ENCODE results near the gene TBC1D7.

Gene TBC1D7

GRCh38 chr6:13289789-13290318 lies 38.5 kb downstream of the TBC1D7 start:
- no peak for DNase-seq

DNA sequence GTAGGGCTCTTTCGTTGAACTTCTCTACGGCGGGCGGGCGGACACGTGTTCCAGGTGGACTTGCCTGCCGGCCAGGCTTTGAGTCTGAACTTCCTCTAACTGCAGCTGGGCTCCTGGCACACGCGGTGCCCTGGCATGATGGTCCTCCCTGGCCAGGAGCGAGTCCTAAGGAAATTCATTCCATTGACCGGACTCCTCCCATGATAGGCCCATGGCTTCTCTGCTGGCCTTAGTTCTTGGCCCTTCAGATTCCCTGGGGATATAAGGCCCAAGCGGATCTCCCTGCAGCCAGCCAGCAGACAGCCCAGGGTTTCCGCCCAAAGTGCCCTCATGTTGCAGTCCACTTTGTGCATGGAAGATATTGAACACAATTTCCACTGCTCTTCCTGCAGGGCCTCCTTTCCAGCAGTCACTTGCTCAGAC lies 39.4 kb downstream of the TBC1D7 start:
- no peak for DNase-seq

GRCh38 chr6:13288481-13288880 lies 39.9 kb downstream of the TBC1D7 start:
- no peak for DNase-seq

- DNase-seq = no peak
These were observed 41.2 kb downstream of the TBC1D7 start for GRCh38 chr6:13287104-13287503.

GRCh38 chr6:13286181-13286580 lies 42.2 kb downstream of the TBC1D7 start:
- peak; percentile 60 for DNase-seq

GRCh38 chr6:13285705-13286104 lies 42.6 kb downstream of the TBC1D7 start:
- DNase-seq = peak; percentile 46

DNA sequence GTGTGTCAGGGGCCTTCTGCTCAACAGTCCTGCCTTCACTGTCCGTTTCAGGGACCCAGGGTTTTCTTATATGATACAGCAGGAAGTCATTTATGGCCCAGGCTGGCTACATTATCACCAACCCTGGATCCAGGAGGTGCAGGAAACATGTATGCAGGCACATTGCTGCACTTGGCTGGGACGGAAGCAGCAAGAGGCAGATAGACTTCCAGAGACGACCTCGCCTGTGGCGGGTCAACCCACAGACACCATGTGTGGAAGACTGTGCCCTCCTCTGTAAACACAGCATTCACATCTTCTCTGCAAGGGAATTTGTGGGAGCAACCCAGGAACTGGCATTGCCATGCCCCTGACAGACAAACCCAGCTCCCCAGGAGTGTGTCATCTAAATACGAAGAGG lies 43.7 kb downstream of the TBC1D7 start:
- DNase-seq = no peak

GRCh38 chr6:13283331-13283730 lies 45.0 kb downstream of the TBC1D7 start:
- no peak for DNase-seq

DNA sequence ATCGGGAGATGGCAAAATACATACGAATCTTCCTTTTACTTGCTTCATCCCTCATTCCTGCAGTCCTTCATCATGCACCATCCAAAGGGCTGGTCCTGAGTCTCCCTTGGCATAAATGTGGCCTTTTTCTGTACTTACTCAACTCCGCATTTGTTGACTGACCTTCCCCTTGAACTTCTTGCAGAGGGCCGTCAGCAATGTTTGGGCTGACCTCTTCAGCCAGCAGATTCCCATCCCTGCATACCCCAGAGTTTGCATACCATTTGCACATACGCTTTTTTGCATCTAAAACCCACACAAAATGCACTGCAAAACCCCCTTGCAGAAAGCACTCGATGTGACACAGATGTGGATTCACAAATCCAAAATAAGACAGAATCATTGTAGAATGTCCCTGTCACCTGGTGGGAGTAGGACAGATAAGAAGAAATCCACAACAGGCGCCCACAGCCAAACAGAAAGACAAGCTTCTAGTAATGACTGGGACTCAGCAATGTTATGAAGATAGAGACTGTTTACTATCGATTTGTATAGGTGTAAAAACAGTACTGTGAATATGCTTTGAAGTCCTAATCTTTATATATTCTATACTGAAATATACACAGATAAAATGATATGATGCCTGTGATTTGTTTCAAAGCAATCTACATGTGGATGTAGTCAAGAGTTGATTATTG lies 45.8 kb downstream of the TBC1D7 start:
- DNase-seq = no peak

DNA sequence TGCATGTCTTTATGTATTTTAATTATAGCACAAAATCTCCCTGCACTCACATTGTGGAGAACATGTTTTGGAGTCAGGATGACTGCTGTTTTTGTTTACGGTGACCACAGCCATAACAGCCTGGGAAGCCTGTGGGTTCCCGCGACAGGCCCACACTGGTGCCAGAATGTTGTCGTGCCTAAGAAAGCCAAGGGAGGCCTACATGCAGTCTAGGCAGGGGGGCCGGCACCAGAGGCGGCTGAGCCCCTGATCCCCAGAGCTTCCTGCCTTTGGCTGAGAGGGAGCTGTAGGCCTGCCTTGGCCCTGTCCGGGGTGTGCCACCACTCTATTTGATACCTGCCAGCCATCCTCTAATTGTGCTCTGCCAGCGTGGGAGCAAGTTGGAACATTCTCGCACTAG lies 46.7 kb downstream of the TBC1D7 start:
- DNase-seq = no peak

DNA sequence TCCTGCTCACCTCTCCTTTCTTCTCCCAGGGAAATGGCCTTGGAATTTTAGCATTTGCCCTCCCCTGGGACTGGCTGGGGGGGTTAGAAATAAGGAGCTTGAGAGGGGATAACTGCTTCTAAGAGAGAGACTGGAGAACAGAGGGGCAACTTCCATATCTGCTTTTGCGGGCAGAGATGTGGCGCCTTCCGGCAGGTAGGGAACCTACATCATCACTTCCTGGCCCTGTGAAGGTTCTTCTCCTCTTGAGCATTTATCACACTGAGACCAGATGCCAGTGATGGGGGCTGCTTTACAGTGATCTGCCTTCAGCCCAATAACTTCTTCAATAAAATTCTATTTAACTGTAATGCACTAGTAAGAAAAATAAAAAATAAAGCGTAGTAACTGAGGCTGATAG lies 48.1 kb downstream of the TBC1D7 start:
- no peak for DNase-seq

DNA sequence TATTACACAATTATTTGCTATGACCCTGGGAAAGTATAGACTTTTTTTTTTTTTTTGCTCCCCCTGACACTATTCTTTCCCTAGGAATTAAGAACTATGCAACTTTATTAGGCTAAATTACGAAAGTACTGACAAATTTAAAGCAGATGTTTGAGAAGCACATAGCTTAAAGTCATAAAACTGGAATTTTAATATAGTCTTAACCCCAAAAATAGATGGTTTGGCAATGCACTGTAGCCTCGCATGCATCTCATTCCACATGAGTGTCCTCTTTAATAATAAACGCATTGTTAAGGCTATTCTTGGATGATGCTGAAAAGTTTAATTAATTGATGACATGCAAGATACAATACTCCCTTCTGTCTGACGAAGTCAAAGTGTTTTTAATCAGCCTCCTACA lies 49.3 kb downstream of the TBC1D7 start:
- no peak for DNase-seq

GRCh38 chr6:13278164-13278563 lies 50.2 kb downstream of the TBC1D7 start:
- no peak for DNase-seq

GRCh38 chr6:13277231-13277630 lies 51.1 kb downstream of the TBC1D7 start:
- no peak for DNase-seq

DNA sequence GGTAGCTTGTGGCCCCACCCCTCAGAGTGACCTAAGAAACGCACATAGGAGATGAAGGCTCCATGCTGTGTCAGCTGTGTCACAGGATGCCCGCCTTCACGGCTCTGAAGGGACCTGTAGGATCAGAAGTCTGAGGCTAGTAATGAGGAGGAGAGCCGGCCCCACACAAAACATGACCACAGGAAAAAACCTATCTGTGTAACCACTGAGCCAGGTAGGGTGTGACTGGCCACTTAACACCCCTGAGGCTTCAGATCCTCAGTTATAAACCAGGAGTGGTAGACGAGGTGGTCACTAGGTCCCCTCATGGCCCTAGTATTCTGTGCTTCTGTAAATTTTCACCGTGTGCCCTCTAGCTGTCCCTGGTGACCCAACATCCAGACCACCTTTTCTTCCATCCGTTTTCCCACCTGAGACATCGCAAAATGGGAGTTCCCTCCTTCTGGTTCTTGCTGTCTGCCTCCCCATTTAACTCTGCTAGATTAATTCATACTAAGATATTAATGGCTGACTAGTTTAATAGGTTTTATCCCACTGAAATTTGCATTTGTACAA lies 52.8 kb downstream of the TBC1D7 start:
- no peak for DNase-seq

GRCh38 chr6:13274707-13275434 lies 53.5 kb downstream of the TBC1D7 start:
- DNase-seq = no peak

GRCh38 chr6:13273931-13274706 lies 54.2 kb downstream of the TBC1D7 start:
- DNase-seq = peak; percentile 69

- DNase-seq = peak; percentile 36
These were observed 55.0 kb downstream of the TBC1D7 start for GRCh38 chr6:13273202-13273930.

DNA sequence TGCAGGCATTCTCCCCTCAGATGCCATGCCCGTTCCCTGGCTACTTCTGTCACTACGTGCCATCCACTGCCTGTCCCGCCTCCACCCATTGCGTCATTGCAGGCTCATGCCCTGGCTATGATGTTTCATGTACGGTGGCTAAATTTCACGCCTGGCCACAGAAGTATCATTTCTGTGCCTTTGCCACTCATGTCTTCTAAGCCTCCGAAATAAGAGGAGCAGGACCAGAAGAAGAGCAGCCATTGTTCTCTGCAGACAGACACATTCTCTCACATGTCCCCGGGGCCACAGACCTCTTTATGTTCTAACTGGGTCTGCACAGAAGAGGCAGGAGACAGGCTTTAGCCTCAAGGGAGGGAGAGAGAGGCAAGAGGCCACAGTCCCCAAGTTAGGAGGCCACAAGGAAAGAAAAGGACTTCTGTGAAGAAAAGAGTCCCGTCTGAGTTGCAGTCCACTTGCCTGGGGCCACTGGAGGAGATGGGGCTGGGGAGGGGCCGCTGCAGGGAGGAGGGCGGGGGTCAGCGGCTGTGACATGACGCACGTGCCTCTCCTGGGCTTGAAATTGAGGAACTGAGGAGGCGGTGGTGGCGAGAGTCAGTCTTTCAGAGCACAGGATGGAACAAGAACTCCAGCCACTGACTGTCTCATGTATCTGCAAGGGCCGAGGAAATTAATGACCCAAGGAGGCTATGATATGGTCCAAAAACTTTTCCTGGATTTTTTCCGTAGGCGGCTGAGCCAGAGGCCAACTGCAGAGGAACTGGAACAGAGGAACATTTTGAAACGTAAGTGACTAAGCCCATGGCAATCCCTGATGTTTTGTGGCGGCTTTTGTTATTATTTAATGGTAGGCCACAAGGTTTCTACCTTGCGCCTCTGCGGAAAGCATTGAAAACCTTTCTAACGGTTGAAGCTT lies 55.9 kb downstream of the TBC1D7 start:
- DNase-seq = peak; percentile 79

- DNase-seq = no peak
These were observed 59.3 kb downstream of the TBC1D7 start for GRCh38 chr6:13268913-13269518.

DNA sequence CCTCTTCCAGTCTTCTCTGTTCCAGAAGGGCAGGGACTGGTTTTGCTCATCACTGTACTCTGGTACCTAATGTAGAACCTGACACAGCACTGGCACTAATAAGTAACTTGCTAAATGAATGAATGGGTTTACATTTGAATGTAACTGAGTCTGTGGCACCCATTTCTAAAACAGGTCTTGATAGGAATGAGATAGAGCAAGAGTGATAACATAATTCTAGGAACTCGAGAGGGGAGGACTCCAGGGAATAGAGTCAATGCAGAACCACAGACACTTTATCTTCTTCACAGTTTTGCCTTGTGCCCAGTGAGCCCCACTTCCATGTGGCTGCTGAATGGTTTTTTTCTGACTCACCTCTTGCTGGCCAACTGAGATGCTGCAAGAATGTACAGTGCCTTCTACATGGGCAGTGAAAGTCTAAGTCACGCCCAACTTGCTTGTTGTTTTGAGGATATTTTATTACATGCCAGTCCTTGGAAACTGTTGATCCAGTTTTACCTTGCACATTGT lies 61.1 kb downstream of the TBC1D7 start:
- no peak for DNase-seq

Data from inflammatory macrophage treated with lipopolysaccharide for 4 hours (primary cell).